ENCODE data around the gene BSPRY.

GRCh38 chr9:113356686-113357292, 7.4 kb downstream of the BSPRY start:
- TF ChIP-seq GATAD2A (CRISPR knock-in tag; IDR thresholded peaks at IDR 0.05): no peak
- TF ChIP-seq ZNF276 (CRISPR knock-in tag; IDR thresholded peaks at IDR 0.05; ENCODE audit: low read depth): no peak
- no peak for TF ChIP-seq CAMTA2 (CRISPR knock-in tag; IDR thresholded peaks at IDR 0.05; ENCODE audit: borderline replicate concordance)
- TF ChIP-seq RELA (CRISPR knock-in tag; IDR thresholded peaks at IDR 0.05): no peak
- TF ChIP-seq MTF2 (CRISPR knock-in tag; IDR thresholded peaks at IDR 0.05; ENCODE audit: borderline replicate concordance): no peak
- TF ChIP-seq MYC (CRISPR knock-in tag; IDR thresholded peaks at IDR 0.05; ENCODE audit: borderline replicate concordance): no peak
